ENCODE data around the gene CEP68. TPM values are rescaled to one million over a fixed set of nuclear protein-coding genes. Genes with fewer than 3 reads are reported as not detected.
"Not testable (repeated sequence)": the region's sequence is repeated elsewhere in the genome, so short reads cannot be mapped to it uniquely, and the experiment has no call there.

CEP68 gene
- total RNA-seq, 4 donors from 2014 or later, result 17.5 to 53.4 (median 27.6) TPM

DNA sequence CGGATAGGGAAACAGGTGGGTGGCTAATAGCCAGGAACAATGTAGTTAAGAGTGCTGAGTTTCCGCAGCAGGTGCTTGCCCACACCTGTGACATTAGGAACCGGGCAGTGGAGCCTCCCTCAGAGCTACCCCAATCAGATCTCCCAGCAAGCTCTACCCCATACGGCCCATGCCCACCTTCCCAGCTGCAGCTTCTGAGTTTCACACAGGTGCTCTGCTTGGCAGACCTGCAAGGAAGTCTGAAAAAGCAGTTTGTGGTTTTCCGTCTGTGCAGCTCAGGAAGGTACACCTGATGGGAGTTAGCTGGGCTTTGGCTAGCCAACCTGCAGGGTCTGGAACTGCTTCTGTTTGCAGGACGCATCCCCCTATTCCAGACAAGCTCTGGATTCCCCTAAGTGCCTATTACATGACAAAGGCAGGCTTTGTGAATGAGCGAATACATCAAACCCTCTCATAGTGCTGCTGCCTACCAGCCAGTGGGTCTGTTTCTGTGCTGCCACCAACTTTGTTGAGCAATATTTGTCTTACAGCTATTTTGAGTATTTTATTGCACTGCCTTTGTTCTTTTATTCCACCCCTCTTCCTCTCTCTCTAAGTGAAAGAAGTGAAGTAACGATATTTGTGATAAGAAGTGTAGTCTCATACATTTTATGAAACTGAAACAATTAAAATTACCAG is 24.7 kb upstream of the CEP68 start:
- no peak overlapping the region for H3K4me3 ChIP-seq
- 61% methylated on average over 8 of the region's 8 CpGs for WGBS
- no peak for DNase-seq (ENCODE audit: low spot score in 2 of 2)

DNA sequence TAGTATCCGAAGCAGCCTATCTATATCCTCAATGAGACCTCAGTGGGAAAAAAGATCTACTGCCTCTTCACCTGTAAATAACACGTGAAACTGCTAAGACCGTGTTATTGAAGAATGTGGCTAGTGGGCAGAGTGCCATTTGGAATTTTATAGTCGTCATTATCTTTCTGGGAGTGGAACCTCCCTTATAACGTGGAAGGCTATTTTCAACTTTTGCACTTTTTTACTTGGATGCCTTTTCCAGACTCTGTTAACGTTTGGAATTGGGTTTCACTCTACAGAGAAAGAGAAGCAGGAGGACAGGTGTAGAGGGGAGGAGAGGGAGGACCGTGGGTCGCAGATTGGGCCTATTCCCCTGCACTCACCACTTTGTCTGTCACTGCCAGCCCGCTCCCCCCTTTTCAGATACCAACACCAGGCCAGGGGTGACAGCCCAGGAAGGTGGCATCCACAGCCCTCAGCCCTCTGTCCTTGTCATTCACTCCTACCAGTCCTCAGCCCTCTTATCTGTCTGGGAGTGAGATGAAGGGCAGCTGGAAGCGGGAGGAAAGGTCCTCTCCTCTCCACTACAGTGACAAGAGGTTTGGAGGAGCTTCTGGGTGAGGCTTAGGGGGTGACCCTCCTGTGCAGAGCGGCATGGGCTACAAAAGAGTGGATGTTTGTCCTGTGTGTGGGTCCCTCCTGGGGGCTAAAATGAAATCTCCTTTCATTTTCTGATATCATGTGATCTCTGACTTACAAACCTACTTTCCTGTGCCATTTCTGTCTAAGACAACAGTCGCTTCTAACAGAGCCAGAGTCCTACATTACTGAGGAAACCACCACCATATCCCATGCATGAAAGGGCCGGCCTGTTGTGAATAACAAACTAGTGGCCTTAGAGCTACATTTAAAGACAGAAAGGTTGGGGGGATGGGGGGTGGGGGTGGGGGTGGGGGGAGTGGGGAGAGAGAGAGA is 23.9 kb upstream of the CEP68 start:
- Histone ChIP-seq H3K4me3 (no peak overlapping the region), H3K27me3 (no peaks in the 10 kb centered on the region), H3K4me1 (peaks cover 4% of the 10 kb centered on the region), H3K9me3 (no peaks in the 10 kb centered on the region), H3K36me3 (no peaks in the 10 kb centered on the region), H3K27ac (no peak overlapping the region)
- TF ChIP-seq POLR2AphosphoS5 (IDR thresholded peaks at IDR 0.05) (no peak), POLR2A (IDR thresholded peaks at IDR 0.05) (no peak), EP300 (IDR thresholded peaks at IDR 0.05) (no peak)
- TF ChIP-seq, protein P1, sequence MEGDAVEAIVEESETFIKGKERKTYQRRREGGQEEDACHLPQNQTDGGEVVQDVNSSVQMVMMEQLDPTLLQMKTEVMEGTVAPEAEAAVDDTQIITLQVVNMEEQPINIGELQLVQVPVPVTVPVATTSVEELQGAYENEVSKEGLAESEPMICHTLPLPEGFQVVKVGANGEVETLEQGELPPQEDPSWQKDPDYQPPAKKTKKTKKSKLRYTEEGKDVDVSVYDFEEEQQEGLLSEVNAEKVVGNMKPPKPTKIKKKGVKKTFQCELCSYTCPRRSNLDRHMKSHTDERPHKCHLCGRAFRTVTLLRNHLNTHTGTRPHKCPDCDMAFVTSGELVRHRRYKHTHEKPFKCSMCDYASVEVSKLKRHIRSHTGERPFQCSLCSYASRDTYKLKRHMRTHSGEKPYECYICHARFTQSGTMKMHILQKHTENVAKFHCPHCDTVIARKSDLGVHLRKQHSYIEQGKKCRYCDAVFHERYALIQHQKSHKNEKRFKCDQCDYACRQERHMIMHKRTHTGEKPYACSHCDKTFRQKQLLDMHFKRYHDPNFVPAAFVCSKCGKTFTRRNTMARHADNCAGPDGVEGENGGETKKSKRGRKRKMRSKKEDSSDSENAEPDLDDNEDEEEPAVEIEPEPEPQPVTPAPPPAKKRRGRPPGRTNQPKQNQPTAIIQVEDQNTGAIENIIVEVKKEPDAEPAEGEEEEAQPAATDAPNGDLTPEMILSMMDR (IDR thresholded peaks at IDR 0.05), result no peak
- DNase-seq (ENCODE audit: low spot score in 2 of 2), result no peak
- 64% methylated on average over 13 of the region's 13 CpGs for WGBS

More for the DNA sequence above, 24.7 kb upstream of the CEP68 start:
- no peaks in the 10 kb centered on the region for H3K9me3 ChIP-seq
- H3K27ac ChIP-seq, result no peak overlapping the region
- H3K27me3 ChIP-seq, result no peaks in the 10 kb centered on the region
- no peak for TF ChIP-seq POLR2A (IDR thresholded peaks at IDR 0.05)
- no peaks in the 10 kb centered on the region for H3K36me3 ChIP-seq
- peaks cover 4% of the 10 kb centered on the region for H3K4me1 ChIP-seq

DNA sequence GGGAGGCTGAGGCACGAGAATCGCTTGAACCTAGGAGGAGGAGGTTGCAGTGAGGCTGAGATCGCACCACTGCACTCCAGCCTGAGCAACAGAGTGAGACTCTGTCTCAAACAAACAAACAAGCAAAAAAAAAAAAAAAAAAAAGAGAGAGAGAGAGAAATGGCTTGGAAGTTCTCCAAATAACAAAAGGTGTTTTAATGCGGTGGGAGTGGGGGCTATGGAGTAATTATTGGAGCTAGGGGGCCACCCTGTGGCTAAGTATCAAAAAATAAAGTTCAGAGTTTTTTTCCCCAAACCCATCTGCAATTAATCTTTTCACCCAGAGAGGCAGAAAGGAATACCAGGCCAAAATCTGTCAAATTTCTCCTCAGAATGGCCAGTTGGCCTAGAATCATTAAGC is 23.0 kb upstream of the CEP68 start:
- no peaks in the 10 kb centered on the region for H3K36me3 ChIP-seq
- DNase-seq (ENCODE audit: low spot score in 2 of 2), result no peak
- H3K4me3 ChIP-seq, result no peak overlapping the region
- no peak for TF ChIP-seq POLR2A (IDR thresholded peaks at IDR 0.05)
- no peak for TF ChIP-seq POLR2AphosphoS5 (IDR thresholded peaks at IDR 0.05)
- TF ChIP-seq, protein P1 (IDR thresholded peaks at IDR 0.05), result no peak
- H3K9me3 ChIP-seq, result no peaks in the 10 kb centered on the region
- H3K27ac ChIP-seq, result no peak overlapping the region
- 79% methylated on average over 4 of the region's 4 CpGs for WGBS
- H3K27me3 ChIP-seq, result no peaks in the 10 kb centered on the region
- peaks cover 4% of the 10 kb centered on the region for H3K4me1 ChIP-seq

DNA sequence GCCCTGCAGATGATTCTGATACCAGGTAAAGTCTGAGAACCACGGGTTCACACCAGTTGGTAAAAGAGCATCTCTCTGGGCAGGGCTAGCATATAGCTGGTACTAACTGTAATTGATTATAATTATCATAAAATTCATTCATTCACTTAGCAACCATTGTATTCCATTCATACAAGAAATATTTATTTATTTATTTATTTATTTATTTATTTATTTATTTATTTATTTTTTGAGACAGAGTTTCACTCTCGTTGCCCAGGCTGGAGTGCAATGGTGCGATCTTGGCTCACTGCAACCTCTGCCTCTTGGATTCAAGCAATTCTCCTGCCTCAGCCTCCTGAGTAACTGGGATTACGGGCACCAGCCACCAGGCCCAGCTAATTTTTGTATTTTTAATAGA is 22.5 kb upstream of the CEP68 start:
- 97% methylated on average over 4 of the region's 4 CpGs for WGBS
- H3K4me1 ChIP-seq; H3K4me3 ChIP-seq; DNase-seq (ENCODE audit: low spot score in 2 of 2); H3K36me3 ChIP-seq; H3K27ac ChIP-seq; H3K9me3 ChIP-seq; H3K27me3 ChIP-seq: not testable (repeated sequence)

DNA sequence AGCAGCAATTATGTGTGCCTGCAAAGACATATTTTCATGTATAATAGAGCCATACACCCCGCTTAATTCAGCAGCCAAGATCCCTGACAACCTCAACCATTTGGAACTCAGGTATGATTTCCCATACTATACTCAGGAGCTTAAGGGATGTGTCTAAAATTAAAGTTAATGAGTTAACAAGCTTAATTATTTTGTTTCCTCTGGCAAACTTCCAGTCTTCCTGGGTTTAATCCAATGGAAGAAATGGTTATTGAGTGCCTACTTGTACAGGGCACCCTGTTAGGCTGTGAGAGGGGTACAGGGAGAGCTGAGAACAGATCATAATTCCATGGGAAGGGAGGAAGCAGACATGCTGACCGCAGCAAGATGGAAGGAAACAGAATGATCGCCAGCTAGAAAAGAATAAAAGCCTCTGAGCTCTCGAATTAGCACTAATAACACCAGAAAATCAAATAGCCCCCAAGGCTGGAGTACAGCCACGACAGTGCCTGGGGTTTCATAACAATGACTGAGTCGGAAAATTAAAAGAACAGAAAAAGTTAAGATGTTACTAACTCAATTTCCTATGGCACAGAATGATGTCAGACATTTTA is 20.8 kb upstream of the CEP68 start:
- no peak overlapping the region for H3K4me3 ChIP-seq
- TF ChIP-seq POLR2AphosphoS5 (IDR thresholded peaks at IDR 0.05) (no peak), POLR2A (IDR thresholded peaks at IDR 0.05) (no peak), EP300 (IDR thresholded peaks at IDR 0.05) (no peak)
- TF ChIP-seq, protein P1 (IDR thresholded peaks at IDR 0.05), result no peak
- peaks cover 9% of the 10 kb centered on the region for H3K4me1 ChIP-seq
- H3K9me3 ChIP-seq, result no peaks in the 10 kb centered on the region
- DNase-seq (ENCODE audit: low spot score in 2 of 2), result no peak
- H3K27me3 ChIP-seq, result no peaks in the 10 kb centered on the region
- H3K36me3 ChIP-seq, result no peaks in the 10 kb centered on the region
- WGBS, result 74% methylated on average over 6 of the region's 6 CpGs
- no peak overlapping the region for H3K27ac ChIP-seq

DNA sequence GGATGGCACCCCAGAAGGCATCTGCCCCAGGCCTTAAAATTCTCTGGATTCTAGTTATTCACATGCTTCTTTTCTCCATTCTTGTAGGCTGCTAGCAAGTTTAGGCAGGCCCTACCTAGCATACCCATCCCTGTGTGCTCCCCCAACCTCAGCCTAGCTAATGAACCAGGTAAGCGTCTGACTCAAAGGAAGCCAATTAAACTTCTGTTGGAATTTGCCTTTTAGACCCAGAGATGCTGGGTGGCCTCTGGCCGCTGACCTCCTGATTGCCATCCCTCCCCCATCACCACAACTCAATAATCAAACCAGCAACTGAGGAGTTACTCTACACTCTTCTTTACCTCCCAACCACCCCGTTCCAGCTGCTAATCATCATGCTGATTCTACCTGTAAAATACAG is 19.0 kb upstream of the CEP68 start:
- H3K36me3 ChIP-seq, result no peaks in the 10 kb centered on the region
- H3K27ac ChIP-seq, result no peak overlapping the region
- peaks cover 8% of the 10 kb centered on the region for H3K4me1 ChIP-seq
- WGBS, result 83% methylated on average over 3 of the region's 3 CpGs
- H3K9me3 ChIP-seq, result no peaks in the 10 kb centered on the region
- DNase-seq (ENCODE audit: low spot score in 2 of 2), result no peak
- H3K4me3 ChIP-seq, result no peak overlapping the region
- TF ChIP-seq POLR2A (IDR thresholded peaks at IDR 0.05) (no peak), POLR2AphosphoS5 (IDR thresholded peaks at IDR 0.05) (no peak), EP300 (IDR thresholded peaks at IDR 0.05) (no peak)
- TF ChIP-seq, protein P1 (IDR thresholded peaks at IDR 0.05), result no peak
- no peaks in the 10 kb centered on the region for H3K27me3 ChIP-seq
